ENCODE data around the gene STRA6.

DNA sequence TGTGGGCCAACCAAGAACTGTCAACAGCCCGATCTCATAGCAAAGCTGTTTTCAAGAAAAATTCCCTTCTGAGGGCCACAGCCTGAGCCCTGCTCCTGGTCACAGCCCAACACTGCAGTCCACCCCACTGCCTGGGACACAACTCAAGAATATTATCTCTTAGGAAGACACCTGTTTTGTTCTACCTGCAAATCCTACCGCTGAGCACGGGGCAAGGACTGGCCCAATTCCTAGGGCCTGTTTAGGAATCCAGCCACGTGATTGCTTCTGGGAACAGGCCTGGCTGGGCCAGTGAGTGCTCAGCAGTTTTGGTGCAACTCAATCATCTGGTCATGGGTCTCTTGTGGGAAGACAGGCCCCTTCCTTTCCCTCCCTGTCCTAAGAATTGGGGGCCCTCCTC is 63.9 kb downstream of the STRA6 start:
- TF ChIP-seq, protein P1, sequence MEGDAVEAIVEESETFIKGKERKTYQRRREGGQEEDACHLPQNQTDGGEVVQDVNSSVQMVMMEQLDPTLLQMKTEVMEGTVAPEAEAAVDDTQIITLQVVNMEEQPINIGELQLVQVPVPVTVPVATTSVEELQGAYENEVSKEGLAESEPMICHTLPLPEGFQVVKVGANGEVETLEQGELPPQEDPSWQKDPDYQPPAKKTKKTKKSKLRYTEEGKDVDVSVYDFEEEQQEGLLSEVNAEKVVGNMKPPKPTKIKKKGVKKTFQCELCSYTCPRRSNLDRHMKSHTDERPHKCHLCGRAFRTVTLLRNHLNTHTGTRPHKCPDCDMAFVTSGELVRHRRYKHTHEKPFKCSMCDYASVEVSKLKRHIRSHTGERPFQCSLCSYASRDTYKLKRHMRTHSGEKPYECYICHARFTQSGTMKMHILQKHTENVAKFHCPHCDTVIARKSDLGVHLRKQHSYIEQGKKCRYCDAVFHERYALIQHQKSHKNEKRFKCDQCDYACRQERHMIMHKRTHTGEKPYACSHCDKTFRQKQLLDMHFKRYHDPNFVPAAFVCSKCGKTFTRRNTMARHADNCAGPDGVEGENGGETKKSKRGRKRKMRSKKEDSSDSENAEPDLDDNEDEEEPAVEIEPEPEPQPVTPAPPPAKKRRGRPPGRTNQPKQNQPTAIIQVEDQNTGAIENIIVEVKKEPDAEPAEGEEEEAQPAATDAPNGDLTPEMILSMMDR (IDR thresholded peaks at IDR 0.05 in 8 of 11, conservative IDR thresholded peaks at IDR 0.05 in 3 of 11), result no peak
- TF ChIP-seq POLR2A (IDR thresholded peaks at IDR 0.05), result no peak

Data from spleen (tissue), 7 donors.